NT2/D1 (cell line): ENCODE results near the gene ELMOD1.

Experiments used
- DNase-seq: peaks from one replicate; pipeline ENCODE4 v3.0.0-alpha.2; 2011; ENCODE audit warnings: low read depth, low spot score
- H3K27me3 ChIP-seq: 2 replicates; pipeline ENCODE4 v1.6.0; 2011; ENCODE audit warnings: mild to moderate bottlenecking; ENCODE audit not compliant: insufficient read length, insufficient read depth
- H3K36me3 ChIP-seq: 2 replicates; pipeline ENCODE4 v1.6.1; 2011; ENCODE audit warnings: mild to moderate bottlenecking, low read length, mixed read lengths; ENCODE audit not compliant: insufficient read depth, insufficient read length
- H3K4me1 ChIP-seq: 2 replicates; pipeline ENCODE4 v1.5.1; 2011; ENCODE audit not compliant: insufficient read depth, insufficient read length
- H3K4me3 ChIP-seq: 2 replicates; pipeline ENCODE4 v1.5.1; 2011; ENCODE audit warnings: low read depth; ENCODE audit not compliant: insufficient read length
- H3K9ac ChIP-seq: 2 replicates; pipeline ENCODE4 v1.6.0; 2011; ENCODE audit warnings: low read depth; ENCODE audit not compliant: insufficient read length
- H3K9me3 ChIP-seq: 2 replicates; pipeline ENCODE4 v1.5.1; 2011; ENCODE audit warnings: mild to moderate bottlenecking, low read length; ENCODE audit not compliant: insufficient read depth
- SUZ12 ChIP-seq: IDR thresholded peaks from 2 replicates; pipeline ENCODE4 v1.6.1; 2011; ENCODE audit not compliant: insufficient read length, insufficient read depth; ENCODE audit errors: extremely low read depth
- YY1 ChIP-seq: IDR thresholded peaks from 2 replicates; pipeline ENCODE4 v1.6.1; 2011; ENCODE audit not compliant: insufficient read length, insufficient read depth
- ZNF274 ChIP-seq: IDR thresholded peaks from 2 replicates; pipeline ENCODE4 v1.6.1; 2011; ENCODE audit warnings: mild to moderate bottlenecking, low read depth, low read length

The ELMOD1 gene

DNA sequence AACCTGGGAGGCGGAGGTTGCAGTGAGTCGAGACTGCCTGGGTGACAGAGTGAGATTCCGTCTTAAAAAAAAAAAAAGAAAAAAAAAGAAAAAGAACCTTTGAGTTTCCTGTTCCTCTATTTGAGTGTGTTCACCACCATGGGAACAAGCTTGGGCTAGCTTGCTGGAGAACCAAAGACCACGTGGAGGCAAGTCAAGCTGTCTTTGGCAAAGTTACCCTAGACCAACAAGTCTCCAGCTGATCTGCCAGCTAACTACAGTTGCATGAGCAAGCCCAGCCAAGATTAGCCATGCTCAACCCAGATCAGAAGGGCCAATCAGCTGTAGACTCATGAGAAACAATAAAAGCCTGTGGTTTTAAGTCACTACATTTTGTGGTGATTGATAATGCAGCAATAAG is 91.2 kb downstream of the ELMOD1 start:
- TF ChIP-seq YY1, result no peak
- TF ChIP-seq ZNF274, result no peak
- no peak for TF ChIP-seq SUZ12
- Histone ChIP-seq H3K9me3 (no peaks in the 10 kb centered on the region), H3K4me3 (no peak overlapping the region), H3K9ac (no peak overlapping the region), H3K4me1 (no peaks in the 10 kb centered on the region), H3K27me3 (no peaks in the 10 kb centered on the region), H3K36me3 (no peaks in the 10 kb centered on the region)
- DNase-seq, result no peak

DNA sequence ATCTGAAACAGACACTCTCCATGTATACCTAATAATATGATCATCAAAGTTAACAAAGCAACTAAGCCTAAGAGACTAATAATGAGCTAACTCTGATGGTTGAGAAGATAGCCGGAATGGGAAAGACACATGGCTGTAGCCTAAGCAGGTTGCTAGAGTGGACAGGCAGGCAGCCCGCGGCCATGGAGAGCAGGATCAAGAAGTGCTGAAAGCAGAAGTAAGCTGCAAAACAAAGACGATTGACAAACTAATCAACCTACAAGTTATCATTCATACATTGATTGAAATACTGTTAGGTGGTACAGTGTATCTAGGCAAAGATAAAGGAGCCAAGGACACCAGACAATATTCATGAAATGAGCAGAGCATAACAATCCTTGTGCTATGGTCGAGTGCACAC is 91.6 kb downstream of the ELMOD1 start:
- no peak for DNase-seq
- H3K27me3 ChIP-seq, result no peaks in the 10 kb centered on the region
- H3K4me3 ChIP-seq, result no peak overlapping the region

DNA sequence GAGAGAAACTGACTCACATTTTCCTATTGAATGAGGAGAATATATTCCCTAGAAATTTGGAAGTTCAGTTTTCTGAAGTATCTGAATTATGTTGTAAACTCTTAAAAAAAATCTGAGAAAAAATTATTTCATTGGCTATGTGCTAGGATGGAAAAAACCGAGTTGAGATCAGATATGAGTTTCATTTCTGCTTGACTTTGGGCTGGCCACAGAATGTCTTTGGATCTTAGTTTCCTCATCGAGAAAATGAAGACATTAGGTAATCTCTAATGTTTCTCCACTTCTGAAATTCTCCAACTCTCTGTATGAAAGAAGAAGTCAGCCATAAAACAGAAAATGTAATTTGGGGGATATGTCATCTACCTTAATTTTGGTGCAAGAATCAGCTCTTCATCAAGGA is 92.1 kb downstream of the ELMOD1 start:
- DNase-seq, result no peak
- no peak overlapping the region for H3K9ac ChIP-seq
- no peaks in the 10 kb centered on the region for H3K9me3 ChIP-seq
- no peaks in the 10 kb centered on the region for H3K36me3 ChIP-seq
- H3K4me3 ChIP-seq, result no peak overlapping the region
- TF ChIP-seq YY1, result no peak
- TF ChIP-seq SUZ12, result no peak
- TF ChIP-seq ZNF274, result no peak
- no peaks in the 10 kb centered on the region for H3K27me3 ChIP-seq
- no peaks in the 10 kb centered on the region for H3K4me1 ChIP-seq

More for the DNA sequence above, 91.6 kb downstream of the ELMOD1 start:
- Histone ChIP-seq H3K9me3 (no peaks in the 10 kb centered on the region), H3K36me3 (no peaks in the 10 kb centered on the region), H3K4me1 (no peaks in the 10 kb centered on the region), H3K9ac (no peak overlapping the region)
- TF ChIP-seq YY1, result no peak
- no peak for TF ChIP-seq SUZ12
- no peak for TF ChIP-seq ZNF274

- Histone ChIP-seq H3K4me1 (no peaks in the 10 kb centered on the region), H3K9me3 (no peaks in the 10 kb centered on the region), H3K9ac (no peak overlapping the region), H3K27me3 (no peaks in the 10 kb centered on the region), H3K4me3 (no peak overlapping the region), H3K36me3 (no peaks in the 10 kb centered on the region)
- TF ChIP-seq YY1, result no peak
- TF ChIP-seq ZNF274, result no peak
- no peak for TF ChIP-seq SUZ12
- DNase-seq, result no peak
Measured at GRCh38 chr11:107683807-107684206, 92.9 kb downstream of the ELMOD1 start.

GRCh38 chr11:107688322-107688918 is 97.5 kb downstream of the ELMOD1 start:
- Histone ChIP-seq H3K9ac (no peak overlapping the region), H3K27me3 (no peaks in the 10 kb centered on the region), H3K4me3 (no peak overlapping the region), H3K4me1 (no peaks in the 10 kb centered on the region), H3K9me3 (no peaks in the 10 kb centered on the region), H3K36me3 (no peaks in the 10 kb centered on the region)
- TF ChIP-seq SUZ12 (no peak), YY1 (no peak), ZNF274 (no peak)
- DNase-seq, result no peak

DNA sequence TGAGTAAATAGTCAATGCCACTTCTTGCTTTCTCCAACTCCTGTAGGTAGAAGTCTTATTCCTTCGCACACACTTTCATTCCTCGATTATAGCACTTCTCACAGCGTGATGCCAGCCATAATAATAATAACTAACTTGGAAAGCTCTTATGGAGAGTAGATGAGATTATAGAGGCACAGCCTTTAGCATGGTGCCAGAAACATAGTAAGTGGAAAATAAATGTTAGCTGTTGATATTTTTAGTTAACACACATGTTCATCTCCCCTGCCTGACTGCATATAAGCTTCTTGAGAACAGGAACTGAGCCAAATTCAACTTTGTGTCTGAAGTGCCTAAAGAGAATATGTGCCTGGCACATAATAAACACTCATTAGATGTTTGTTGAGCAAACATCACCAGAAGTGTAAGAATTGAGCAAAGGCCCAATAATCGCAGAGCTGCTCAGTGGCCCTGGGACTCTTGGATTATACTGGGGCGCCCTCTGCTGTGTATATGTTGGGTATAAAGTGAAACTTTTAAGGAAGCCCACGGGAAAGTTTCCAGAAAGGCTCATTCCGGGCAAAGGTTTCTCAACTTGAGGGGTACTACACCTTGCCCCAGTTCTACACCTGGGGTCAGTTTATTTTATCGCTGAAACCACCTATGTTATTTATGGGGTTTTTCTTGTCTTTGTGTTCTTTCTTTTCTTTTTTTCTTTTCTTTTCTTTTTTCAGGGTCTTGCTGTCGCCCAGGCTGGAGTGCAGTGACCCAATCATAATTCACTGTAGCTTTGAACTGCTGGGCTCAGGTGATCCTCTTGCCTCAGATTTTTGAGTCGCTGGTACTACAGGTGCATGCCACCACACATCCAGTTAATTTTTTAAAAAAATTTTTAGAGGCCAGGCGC is 98.6 kb downstream of the ELMOD1 start:
- no peak overlapping the region for H3K4me3 ChIP-seq
- TF ChIP-seq ZNF274, result no peak
- no peak for TF ChIP-seq SUZ12
- no peak for TF ChIP-seq YY1
- H3K27me3 ChIP-seq, result no peaks in the 10 kb centered on the region
- H3K36me3 ChIP-seq, result no peaks in the 10 kb centered on the region
- H3K4me1 ChIP-seq, result no peaks in the 10 kb centered on the region
- H3K9ac ChIP-seq, result no peak overlapping the region
- no peak for DNase-seq
- no peaks in the 10 kb centered on the region for H3K9me3 ChIP-seq

- H3K36me3 ChIP-seq, result no peaks in the 10 kb centered on the region
- no peaks in the 10 kb centered on the region for H3K27me3 ChIP-seq
- DNase-seq, result no peak
- H3K4me3 ChIP-seq, result no peak overlapping the region
- H3K4me1 ChIP-seq, result no peaks in the 10 kb centered on the region
- no peak overlapping the region for H3K9ac ChIP-seq
- H3K9me3 ChIP-seq, result no peaks in the 10 kb centered on the region
- TF ChIP-seq YY1, result no peak
- no peak for TF ChIP-seq SUZ12
- TF ChIP-seq ZNF274, result no peak
Measured at GRCh38 chr11:107691000-107691750, 100.2 kb downstream of the ELMOD1 start.
